ENCODE data around the gene MMAB.

GRCh38 chr12:109579639-109580038, 6.3 kb upstream of the MMAB start:
- TF ChIP-seq, protein P1, sequence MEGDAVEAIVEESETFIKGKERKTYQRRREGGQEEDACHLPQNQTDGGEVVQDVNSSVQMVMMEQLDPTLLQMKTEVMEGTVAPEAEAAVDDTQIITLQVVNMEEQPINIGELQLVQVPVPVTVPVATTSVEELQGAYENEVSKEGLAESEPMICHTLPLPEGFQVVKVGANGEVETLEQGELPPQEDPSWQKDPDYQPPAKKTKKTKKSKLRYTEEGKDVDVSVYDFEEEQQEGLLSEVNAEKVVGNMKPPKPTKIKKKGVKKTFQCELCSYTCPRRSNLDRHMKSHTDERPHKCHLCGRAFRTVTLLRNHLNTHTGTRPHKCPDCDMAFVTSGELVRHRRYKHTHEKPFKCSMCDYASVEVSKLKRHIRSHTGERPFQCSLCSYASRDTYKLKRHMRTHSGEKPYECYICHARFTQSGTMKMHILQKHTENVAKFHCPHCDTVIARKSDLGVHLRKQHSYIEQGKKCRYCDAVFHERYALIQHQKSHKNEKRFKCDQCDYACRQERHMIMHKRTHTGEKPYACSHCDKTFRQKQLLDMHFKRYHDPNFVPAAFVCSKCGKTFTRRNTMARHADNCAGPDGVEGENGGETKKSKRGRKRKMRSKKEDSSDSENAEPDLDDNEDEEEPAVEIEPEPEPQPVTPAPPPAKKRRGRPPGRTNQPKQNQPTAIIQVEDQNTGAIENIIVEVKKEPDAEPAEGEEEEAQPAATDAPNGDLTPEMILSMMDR (IDR thresholded peaks at IDR 0.05): no peak
- TF ChIP-seq POLR2A (IDR thresholded peaks at IDR 0.05): no peak
